Astrocyte (in vitro differentiated cells and primary cell): ENCODE data around the gene HSPA14.

Experiments used
- EZH2 ChIP-seq: IDR thresholded peaks from 2 replicates; pipeline ENCODE4 v1.6.1; 2012; ENCODE audit warnings: mild to moderate bottlenecking, low read length, inconsistent platforms; ENCODE audit not compliant: insufficient read depth
- TF ChIP-seq, protein P1 (sequence below): IDR thresholded peaks from 2 replicates; pipeline ENCODE4 v1.5.1; 2011; ENCODE audit warnings: low read depth, mild to moderate bottlenecking, inconsistent platforms, low read length, moderate library complexity; ENCODE audit not compliant: insufficient read depth

- TF ChIP-seq, protein P1, sequence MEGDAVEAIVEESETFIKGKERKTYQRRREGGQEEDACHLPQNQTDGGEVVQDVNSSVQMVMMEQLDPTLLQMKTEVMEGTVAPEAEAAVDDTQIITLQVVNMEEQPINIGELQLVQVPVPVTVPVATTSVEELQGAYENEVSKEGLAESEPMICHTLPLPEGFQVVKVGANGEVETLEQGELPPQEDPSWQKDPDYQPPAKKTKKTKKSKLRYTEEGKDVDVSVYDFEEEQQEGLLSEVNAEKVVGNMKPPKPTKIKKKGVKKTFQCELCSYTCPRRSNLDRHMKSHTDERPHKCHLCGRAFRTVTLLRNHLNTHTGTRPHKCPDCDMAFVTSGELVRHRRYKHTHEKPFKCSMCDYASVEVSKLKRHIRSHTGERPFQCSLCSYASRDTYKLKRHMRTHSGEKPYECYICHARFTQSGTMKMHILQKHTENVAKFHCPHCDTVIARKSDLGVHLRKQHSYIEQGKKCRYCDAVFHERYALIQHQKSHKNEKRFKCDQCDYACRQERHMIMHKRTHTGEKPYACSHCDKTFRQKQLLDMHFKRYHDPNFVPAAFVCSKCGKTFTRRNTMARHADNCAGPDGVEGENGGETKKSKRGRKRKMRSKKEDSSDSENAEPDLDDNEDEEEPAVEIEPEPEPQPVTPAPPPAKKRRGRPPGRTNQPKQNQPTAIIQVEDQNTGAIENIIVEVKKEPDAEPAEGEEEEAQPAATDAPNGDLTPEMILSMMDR = no peak
- TF ChIP-seq EZH2 = no peak
Observed at GRCh38 chr10:14878266-14879123, 40.4 kb downstream of the HSPA14 start, which contains the start of gene SUV39H2.
